Measurements from ENCODE around the gene SAFB. TPM values are rescaled to one million over a fixed set of nuclear protein-coding genes. Genes with fewer than 3 reads are reported as not detected.

The SAFB gene
- total RNA-seq, 1 experiment from 2014 or later: 143 TPM

DNA sequence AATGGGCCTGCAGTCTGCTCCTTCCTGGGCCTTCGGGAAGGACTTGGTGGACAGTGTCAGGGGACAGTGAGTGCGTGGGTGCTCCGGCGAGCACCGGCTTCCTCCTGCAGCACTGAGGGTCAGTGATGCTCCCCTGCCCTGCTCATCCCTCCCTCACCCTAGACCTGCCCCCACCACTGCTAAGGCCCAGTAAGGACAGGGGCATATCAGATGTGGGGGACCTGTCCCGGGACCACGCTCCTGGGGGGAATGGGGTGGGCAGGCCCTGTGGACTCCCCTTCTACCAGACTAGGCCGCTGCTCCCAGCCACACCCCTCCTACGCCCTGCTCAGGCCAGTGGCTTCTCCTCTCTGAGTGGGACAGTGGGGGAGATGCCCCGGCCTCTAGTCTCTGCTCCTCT is 54.3 kb downstream of the SAFB start:
- TF ChIP-seq POLR2A (IDR thresholded peaks at IDR 0.05; ENCODE audit: borderline replicate concordance, extremely low read depth, insufficient read depth, insufficient read length) (no peak), ZNF274 (IDR thresholded peaks at IDR 0.05; ENCODE audit: low read depth, low read length) (no peak), TCF7L2 (IDR thresholded peaks at IDR 0.05; ENCODE audit: borderline replicate concordance, extremely low read depth, insufficient read depth, insufficient read length) (no peak), EGR1 (IDR thresholded peaks at IDR 0.05; ENCODE audit: low read depth) (no peak), JUND (IDR thresholded peaks at IDR 0.05) (no peak), ELF1 (IDR thresholded peaks at IDR 0.05; ENCODE audit: borderline replicate concordance, low read depth) (no peak), CEBPB (IDR thresholded peaks at IDR 0.05; ENCODE audit: low read depth) (no peak), EZH2phosphoT487 (IDR thresholded peaks at IDR 0.05; ENCODE audit: borderline replicate concordance) (no peak), SP1 (IDR thresholded peaks at IDR 0.05; ENCODE audit: low read depth) (no peak), YY1 (IDR thresholded peaks at IDR 0.05; ENCODE audit: extremely low read depth, insufficient replicate concordance, low read depth, low read length) (no peak)
- TF ChIP-seq, protein P1, sequence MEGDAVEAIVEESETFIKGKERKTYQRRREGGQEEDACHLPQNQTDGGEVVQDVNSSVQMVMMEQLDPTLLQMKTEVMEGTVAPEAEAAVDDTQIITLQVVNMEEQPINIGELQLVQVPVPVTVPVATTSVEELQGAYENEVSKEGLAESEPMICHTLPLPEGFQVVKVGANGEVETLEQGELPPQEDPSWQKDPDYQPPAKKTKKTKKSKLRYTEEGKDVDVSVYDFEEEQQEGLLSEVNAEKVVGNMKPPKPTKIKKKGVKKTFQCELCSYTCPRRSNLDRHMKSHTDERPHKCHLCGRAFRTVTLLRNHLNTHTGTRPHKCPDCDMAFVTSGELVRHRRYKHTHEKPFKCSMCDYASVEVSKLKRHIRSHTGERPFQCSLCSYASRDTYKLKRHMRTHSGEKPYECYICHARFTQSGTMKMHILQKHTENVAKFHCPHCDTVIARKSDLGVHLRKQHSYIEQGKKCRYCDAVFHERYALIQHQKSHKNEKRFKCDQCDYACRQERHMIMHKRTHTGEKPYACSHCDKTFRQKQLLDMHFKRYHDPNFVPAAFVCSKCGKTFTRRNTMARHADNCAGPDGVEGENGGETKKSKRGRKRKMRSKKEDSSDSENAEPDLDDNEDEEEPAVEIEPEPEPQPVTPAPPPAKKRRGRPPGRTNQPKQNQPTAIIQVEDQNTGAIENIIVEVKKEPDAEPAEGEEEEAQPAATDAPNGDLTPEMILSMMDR (IDR thresholded peaks at IDR 0.05 in 2 of 3, conservative IDR thresholded peaks at IDR 0.05 in 1 of 3; ENCODE audit: borderline replicate concordance in 1 of 3, insufficient read depth in 1 of 3, low read depth in 2 of 3, low read length in 2 of 3): no peak
- TF ChIP-seq, protein P2, sequence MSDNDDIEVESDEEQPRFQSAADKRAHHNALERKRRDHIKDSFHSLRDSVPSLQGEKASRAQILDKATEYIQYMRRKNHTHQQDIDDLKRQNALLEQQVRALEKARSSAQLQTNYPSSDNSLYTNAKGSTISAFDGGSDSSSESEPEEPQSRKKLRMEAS (IDR thresholded peaks at IDR 0.05): no peak
- peaks cover 5 to 17% of the 10 kb centered on the region in 2 experiments; a peak in 2 of 4 replicates for H3K4me1 ChIP-seq (ENCODE audit: control insufficient read depth in 1 of 2, insufficient read depth in 2 of 2, low read length in 2 of 2)
- H3K4me3 ChIP-seq (replicated peaks in 1 of 2; ENCODE audit: low read depth in 1 of 2, low read length in 2 of 2): no peak overlapping the region
- no peak overlapping the region for H2AFZ ChIP-seq (ENCODE audit: low read depth, low read length, poor library complexity, severe bottlenecking)
- no peak overlapping the region for H3K9ac ChIP-seq (ENCODE audit: low read length)
- intact Hi-C loops (cut with micrococcal nuclease): no loop called here
- H3K36me3 ChIP-seq (ENCODE audit: control insufficient read depth in 1 of 2, insufficient read depth in 2 of 2, low read length in 2 of 2): no peaks in the 10 kb centered on the region
- no peaks in the 10 kb centered on the region for H3K27me3 ChIP-seq (ENCODE audit: insufficient read depth, low read length)
- POLR2A ChIA-PET: no interaction called here
- no TSS peak for BruUV-seq (replicated peaks)
- RAD21 ChIA-PET (ENCODE audit: low non-redundant PET in 1 of 2, low total read pairs in 2 of 2, uncharacterized antibody in 2 of 2, unreplicated experiment in 2 of 2): no interaction called here
- H4K20me1 ChIP-seq (ENCODE audit: insufficient read depth): no peaks in the 10 kb centered on the region
- DNase-seq (ENCODE audit: low read depth, low spot score) (no peak), ATAC-seq (no peak)
- no peaks in the 10 kb centered on the region for H3K9me3 ChIP-seq (ENCODE audit: control insufficient read depth in 1 of 2, insufficient read depth in 1 of 2, low read depth in 1 of 2, low read length in 2 of 2)
- no peak overlapping the region for H3K27ac ChIP-seq (ENCODE audit: low read depth, low read length)
- H3K4me2 ChIP-seq (ENCODE audit: low read length): no peak overlapping the region
- CTCF ChIA-PET: no interaction called here
- no peaks in the 10 kb centered on the region for H3K9me2 ChIP-seq (ENCODE audit: insufficient read depth)
- peaks cover 12% of the 10 kb centered on the region for H3K79me2 ChIP-seq (ENCODE audit: insufficient read depth, low read length)
